Aorta (tissue), 5 donors: ENCODE data around the gene KANTR. TPM values are rescaled to one million over a fixed set of nuclear protein-coding genes. Genes with fewer than 3 reads are reported as not detected.
A peak's percentile ranks its signal among the peaks of the same experiment; 100 is the strongest.

Experiments
- ATAC-seq: fragments of 200-7000 bp; cut with Tn5 transposase; one replicate; pipeline ENCODE4 v1.9.1; 2022; ENCODE audit warnings: moderate library complexity; ENCODE audit not compliant: low FRiP score
- DNase-seq, 2 donors: peaks; one replicate each; pipeline ENCODE4 v3.0.0-alpha.2; 2020
- H3K27ac ChIP-seq, 2 donors: one replicate each; pipeline ENCODE4 v1.5.1; 2013; ENCODE audit warnings: low read length in 2 of 2, mild to moderate bottlenecking in 2 of 2, moderate library complexity in 2 of 2, control low read depth in 1 of 2, inconsistent platforms in 1 of 2, low read depth in 1 of 2
- H3K27me3 ChIP-seq, 2 donors: one replicate each; pipeline ENCODE4 v1.6.1; 2013; ENCODE audit warnings: control low read depth in 1 of 2, low read length in 1 of 2, mild to moderate bottlenecking in 1 of 2, moderate library complexity in 1 of 2; ENCODE audit not compliant: insufficient read depth in 2 of 2, control insufficient read depth in 1 of 2
- H3K36me3 ChIP-seq, 2 donors: one replicate each; pipeline ENCODE4 v1.6.1; 2013; ENCODE audit warnings: control low read depth in 1 of 2, low read length in 1 of 2, mild to moderate bottlenecking in 1 of 2; ENCODE audit not compliant: insufficient read depth in 2 of 2, control insufficient read depth in 1 of 2
- H3K4me1 ChIP-seq, 2 donors: one replicate each; pipeline ENCODE4 v1.6.1; 2013; ENCODE audit warnings: low read length in 2 of 2, control low read depth in 1 of 2, mild to moderate bottlenecking in 1 of 2, moderate library complexity in 1 of 2; ENCODE audit not compliant: insufficient read depth in 2 of 2, control insufficient read depth in 1 of 2
- H3K4me3 ChIP-seq, 2 donors: one replicate each; pipeline ENCODE4 v1.5.1; 2013; ENCODE audit warnings: low read length in 2 of 2, control low read depth in 1 of 2, mild to moderate bottlenecking in 1 of 2
- H3K9me3 ChIP-seq: one replicate; pipeline ENCODE4 v1.6.1; 2013; ENCODE audit warnings: mild to moderate bottlenecking, low read length; ENCODE audit not compliant: control insufficient read depth
- WGBS, 2 donors: extraction: QIAGEN DNeasy Blood & Tissue Kit; methylation state at CpG; one replicate each; pipeline ENCODE4 v1.1.7; 2013; 5-methylcytosine and 5-hydroxymethylcytosine counted together
- intact Hi-C, 2 donors: fragments of 100-400 bp; cut with DNase I; formaldehyde crosslinking; loops; one replicate each; pipeline versions ENCODE4 v1.14.2 to v1.15.0; 2022
- long read RNA-seq, 2 donors: library from polyadenylated mRNA; unstranded; transcript quantifications; one replicate each; pipeline ENCODE4 v2.0.0, GENCODE V29; 2020 to 2021
- polyA plus RNA-seq, 2 donors: library from polyadenylated mRNA; stranded (reverse); fragments of 200-250 nt; gene quantifications; one replicate each; pipeline ENCODE4 v1.2.3, GENCODE V29; 2013
- total RNA-seq, 2 donors: library from RNA; stranded (reverse); fragmentation: NEBNext Ultra II Directional; extraction: Animal tissue kit (Norgen Biotek cat#: 25700); gene quantifications; one replicate each; pipeline ENCODE4 v1.2.1, GENCODE V29; 2021
- donor health status: healthy with polysubstance abuse.
- donor health status: Bipolar disorder and iron deficiency.
- donor health status: DM: no; HTN: no; CAD: no.
- donor health status: DM: no; HTN: no; CAD: no.
- donor health status: DM: yes; HTN: yes; CAD: no.

Gene KANTR
- 10 to 100 TPM; 16.6 to 27.7 TPM for total RNA-seq
- 1 to 10 TPM; 1.6 to 9.4 TPM for polyA plus RNA-seq
- long read RNA-seq, donor 1, partial matches to known transcripts = 1 of 11 reads
- long read RNA-seq, donor 1, other reads (novel, unspliced or antisense) = 10 of 11 reads
- long read RNA-seq, donor 2, partial matches to known transcripts = 0 of 13 reads
- long read RNA-seq, donor 2, other reads (novel, unspliced or antisense) = 13 of 13 reads

GRCh38 chrX:53093748-53094581 is at the start of gene KANTR:
Gene KANTR, plus strand, starts transcription at chrX:53094142. Its CDS starts 30,131 bp downstream, at chrX:53124273.
- DNase-seq (peak; percentile 89 to 92), ATAC-seq (peak; percentile 92)
- WGBS, 2 donors = 1 to 26% methylated on average over 62 to 67 of the region's 67 CpGs
- Histone ChIP-seq H3K27me3 (no peaks in the 10 kb centered on the region), H3K27ac (peak within 1 kb of the TSS in 1 of 2 donors; percentile 97), H3K9me3 (no peaks in the 10 kb centered on the region), H3K36me3 (no peaks in the 10 kb centered on the region), H3K4me3 (peak within 1 kb of the TSS; percentile 43 to 62), H3K4me1 (no peaks in the 10 kb centered on the region)
- intact Hi-C loops = no loop called here

GRCh38 chrX:53044995-53045394 is 48.9 kb upstream of the KANTR start:
- ATAC-seq = no peak
- no peaks in the 10 kb centered on the region for H3K36me3 ChIP-seq
- no peak for DNase-seq
- H3K27ac ChIP-seq = no peak overlapping the region
- H3K27me3 ChIP-seq = no peaks in the 10 kb centered on the region
- WGBS, 2 donors = 75 to 86% methylated on average over 5 of the region's 5 CpGs
- no peaks in the 10 kb centered on the region for H3K9me3 ChIP-seq
- no peak overlapping the region for H3K4me3 ChIP-seq
- H3K4me1 ChIP-seq = no peaks in the 10 kb centered on the region
- intact Hi-C loops = no loop called here

GRCh38 chrX:53047228-53047627 is 46.7 kb upstream of the KANTR start:
- H3K4me1 ChIP-seq = no peaks in the 10 kb centered on the region
- no peaks in the 10 kb centered on the region for H3K36me3 ChIP-seq
- 86 to 88% methylated on average over 6 of the region's 6 CpGs for WGBS, 2 donors
- H3K4me3 ChIP-seq = no peak overlapping the region
- intact Hi-C loops = no loop called here
- no peak for DNase-seq
- no peaks in the 10 kb centered on the region for H3K9me3 ChIP-seq
- H3K27me3 ChIP-seq = no peaks in the 10 kb centered on the region
- H3K27ac ChIP-seq = peak overlapping the region in 1 of 2 donors; percentile 41
- no peak for ATAC-seq

- Histone ChIP-seq H3K27ac (peak within 1 kb of the TSS in 1 of 2 donors; percentile 45), H3K4me1 (no peaks in the 10 kb centered on the region), H3K4me3 (peak within 1 kb of the TSS; percentile 28 to 84), H3K36me3 (no peaks in the 10 kb centered on the region), H3K9me3 (no peaks in the 10 kb centered on the region), H3K27me3 (no peaks in the 10 kb centered on the region)
- DNase-seq = peak; percentile 72 to 84
- intact Hi-C loops = no loop called here
- 1 to 39% methylated on average over 22 to 35 of the region's 38 CpGs for WGBS, 2 donors
- peak; percentile 87 for ATAC-seq
Observed at GRCh38 chrX:53048169-53049126, 45.5 kb upstream of the KANTR start, which contains the start of gene GPR173. Gene GPR173, plus strand, starts transcription at chrX:53048789. Its CDS starts 27,833 bp downstream, at chrX:53076622.

GRCh38 chrX:53049127-53049517 is 44.8 kb upstream of the KANTR start:
- intact Hi-C loops = no loop called here
- Histone ChIP-seq H3K27me3 (no peaks in the 10 kb centered on the region), H3K4me3 (peak overlapping the region; percentile 28 to 84), H3K9me3 (no peaks in the 10 kb centered on the region), H3K36me3 (no peaks in the 10 kb centered on the region), H3K27ac (no peak overlapping the region), H3K4me1 (no peaks in the 10 kb centered on the region)
- ATAC-seq (no peak), DNase-seq (no peak)
- 4 to 32% methylated on average over 8 of the region's 8 CpGs for WGBS, 2 donors

- no peak for DNase-seq
- intact Hi-C loops = no loop called here
- no peak overlapping the region for H3K4me3 ChIP-seq
- H3K36me3 ChIP-seq = no peaks in the 10 kb centered on the region
- no peaks in the 10 kb centered on the region for H3K27me3 ChIP-seq
- 25 to 49% methylated on average over 6 of the region's 6 CpGs for WGBS, 2 donors
- no peak overlapping the region for H3K27ac ChIP-seq
- H3K9me3 ChIP-seq = no peaks in the 10 kb centered on the region
- ATAC-seq = no peak
- no peaks in the 10 kb centered on the region for H3K4me1 ChIP-seq
Observed at GRCh38 chrX:53050841-53051240, 43.1 kb upstream of the KANTR start.

- no peak overlapping the region for H3K27ac ChIP-seq
- intact Hi-C loops = no loop called here
- H3K4me3 ChIP-seq = no peak overlapping the region
- no peaks in the 10 kb centered on the region for H3K27me3 ChIP-seq
- ATAC-seq = no peak
- no peaks in the 10 kb centered on the region for H3K4me1 ChIP-seq
- no peaks in the 10 kb centered on the region for H3K36me3 ChIP-seq
- H3K9me3 ChIP-seq = no peaks in the 10 kb centered on the region
- DNase-seq = no peak
- WGBS, 2 donors = 68 to 83% methylated on average over 6 of the region's 6 CpGs
Observed at GRCh38 chrX:53055244-53055849, 38.6 kb upstream of the KANTR start.

- H3K36me3 ChIP-seq = no peaks in the 10 kb centered on the region
- ATAC-seq (no peak), DNase-seq (no peak)
- no peaks in the 10 kb centered on the region for H3K27me3 ChIP-seq
- no peaks in the 10 kb centered on the region for H3K4me1 ChIP-seq
- intact Hi-C loops = no loop called here
- no peak overlapping the region for H3K4me3 ChIP-seq
- H3K9me3 ChIP-seq = no peaks in the 10 kb centered on the region
- no peak overlapping the region for H3K27ac ChIP-seq
- WGBS, 2 donors = 86 to 87% methylated on average over 5 of the region's 5 CpGs
Observed at GRCh38 chrX:53056292-53056691, 37.6 kb upstream of the KANTR start.
